Kidney tubule cell (primary cell): ENCODE data around the gene HEBP1.
A peak's percentile ranks its signal among the peaks of the same experiment; 100 is the strongest.
"Not testable (repeated sequence)": the region's sequence is repeated elsewhere in the genome, so short reads cannot be mapped to it uniquely, and the experiment has no call there.

ENCODE experiments used
- DNase-seq: peaks from one replicate; pipeline ENCODE4 v3.0.0-alpha.2; 2018; ENCODE audit warnings: low spot score

The HEBP1 gene, protein sequence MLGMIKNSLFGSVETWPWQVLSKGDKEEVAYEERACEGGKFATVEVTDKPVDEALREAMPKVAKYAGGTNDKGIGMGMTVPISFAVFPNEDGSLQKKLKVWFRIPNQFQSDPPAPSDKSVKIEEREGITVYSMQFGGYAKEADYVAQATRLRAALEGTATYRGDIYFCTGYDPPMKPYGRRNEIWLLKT

DNA sequence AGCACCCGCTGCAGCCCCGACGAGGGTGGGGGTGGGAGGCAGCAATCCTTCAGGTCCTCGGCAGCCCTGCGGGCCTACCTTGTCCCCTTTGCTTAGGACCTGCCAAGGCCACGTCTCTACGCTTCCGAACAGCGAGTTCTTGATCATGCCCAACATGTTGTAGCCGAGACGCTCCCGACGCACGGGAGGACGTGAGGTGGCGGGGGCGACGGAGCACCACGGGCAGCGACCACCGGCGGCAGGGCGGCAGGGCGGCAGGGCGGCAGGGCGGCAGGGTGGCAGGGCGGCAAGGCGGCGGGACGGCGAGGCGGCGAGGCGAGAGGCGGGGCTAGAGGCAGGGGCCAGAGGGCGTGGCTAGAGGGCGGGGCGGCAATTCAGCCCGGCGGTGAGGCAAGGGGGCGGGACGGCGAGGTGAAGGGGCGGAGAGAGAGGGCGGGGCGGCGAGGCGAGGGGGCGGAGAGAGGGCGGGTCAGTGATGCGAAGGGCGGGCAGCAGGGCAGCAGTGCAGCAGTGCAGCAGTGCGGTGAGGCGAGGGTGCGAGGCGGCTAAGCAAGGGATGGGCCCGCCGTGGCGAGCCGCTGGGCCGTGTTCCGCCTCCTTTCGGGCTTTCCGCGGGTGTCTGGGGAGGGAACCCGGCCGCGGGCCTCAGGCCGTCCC is at the start of gene HEBP1:
TSS of gene HEBP1 (minus strand) at position 307 of the 657 bp plus-strand sequence. CDS start at position 156, 151 bp downstream.
- DNase-seq, result peak; percentile 90

DNA sequence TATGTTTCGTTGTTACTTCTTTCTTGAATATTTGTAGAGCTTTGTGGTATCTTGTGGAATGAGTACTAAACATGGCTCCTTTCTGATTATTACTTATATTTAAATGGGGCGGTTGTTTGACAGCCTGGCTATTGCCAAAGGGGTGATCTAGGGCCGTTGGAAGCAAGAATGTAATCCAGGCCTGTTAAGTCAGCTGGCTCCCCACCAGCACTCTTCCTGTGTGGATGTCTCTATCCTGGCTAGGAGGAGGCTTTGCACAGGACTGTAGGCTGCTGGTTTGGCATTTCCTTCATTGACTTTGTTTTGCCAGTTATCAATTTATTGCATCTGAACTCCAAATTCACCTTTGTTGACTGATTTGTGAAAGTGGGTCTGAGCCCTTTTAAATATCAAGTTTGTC is 49.8 kb upstream of the HEBP1 start:
- DNase-seq, result no peak

DNA sequence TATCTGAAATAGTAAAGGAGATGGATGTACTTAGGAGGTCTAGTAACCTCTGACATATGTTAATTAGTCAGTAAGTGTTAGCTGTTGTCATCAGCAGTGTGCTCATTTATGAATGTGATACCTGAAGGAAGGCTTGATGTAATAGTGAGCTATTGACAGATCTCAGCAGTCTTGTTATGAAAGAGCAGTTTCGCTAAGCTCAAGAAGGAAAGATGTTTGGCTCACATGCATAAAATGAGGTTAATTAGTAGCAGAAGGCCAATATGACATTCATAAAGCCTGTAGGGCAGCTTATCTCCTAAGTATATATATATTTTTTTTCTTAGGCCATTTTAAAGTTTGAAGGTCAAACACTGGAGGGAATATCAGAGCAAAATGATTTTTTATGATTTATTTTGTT is 46.9 kb upstream of the HEBP1 start:
- no peak for DNase-seq

DNA sequence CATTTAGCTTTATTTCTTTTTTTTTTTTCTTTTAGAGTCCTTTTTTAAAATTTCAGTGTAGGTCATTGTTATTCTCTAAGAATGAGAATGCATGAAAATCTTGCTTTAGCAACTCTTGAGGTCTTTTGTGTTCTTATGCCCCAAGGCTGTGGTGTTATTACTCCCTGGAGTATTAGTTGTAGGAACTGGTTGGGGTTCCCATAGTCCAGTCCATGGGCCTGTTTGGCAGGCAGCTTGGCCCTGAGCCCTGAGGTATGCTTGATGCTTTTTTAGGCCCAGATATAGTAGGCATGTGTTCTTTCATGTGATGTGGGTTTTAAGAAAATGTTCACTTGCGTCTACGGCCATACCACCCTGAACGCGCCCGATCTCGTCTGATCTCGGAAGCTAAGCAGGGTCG is 45.8 kb upstream of the HEBP1 start:
- DNase-seq, result no peak

DNA sequence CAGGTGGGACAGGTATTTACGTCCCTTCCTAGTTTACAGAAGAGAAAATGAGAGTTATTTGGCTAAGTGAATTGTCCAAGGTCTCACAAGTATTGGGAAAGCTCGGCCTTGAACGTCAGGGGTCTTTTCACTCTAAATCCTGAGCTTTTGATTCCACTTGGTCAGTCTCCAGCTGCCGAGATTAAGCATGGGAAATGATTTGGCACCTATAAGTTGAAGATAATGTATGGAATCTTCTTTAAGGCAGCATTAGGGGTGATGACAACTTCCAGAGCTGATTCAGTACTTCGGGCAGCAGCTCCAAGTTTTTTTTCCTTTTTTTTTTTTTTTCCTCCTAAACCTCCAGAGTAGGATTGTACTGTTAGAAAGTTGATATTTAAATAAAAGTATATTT is 44.8 kb upstream of the HEBP1 start:
- DNase-seq, result no peak

DNA sequence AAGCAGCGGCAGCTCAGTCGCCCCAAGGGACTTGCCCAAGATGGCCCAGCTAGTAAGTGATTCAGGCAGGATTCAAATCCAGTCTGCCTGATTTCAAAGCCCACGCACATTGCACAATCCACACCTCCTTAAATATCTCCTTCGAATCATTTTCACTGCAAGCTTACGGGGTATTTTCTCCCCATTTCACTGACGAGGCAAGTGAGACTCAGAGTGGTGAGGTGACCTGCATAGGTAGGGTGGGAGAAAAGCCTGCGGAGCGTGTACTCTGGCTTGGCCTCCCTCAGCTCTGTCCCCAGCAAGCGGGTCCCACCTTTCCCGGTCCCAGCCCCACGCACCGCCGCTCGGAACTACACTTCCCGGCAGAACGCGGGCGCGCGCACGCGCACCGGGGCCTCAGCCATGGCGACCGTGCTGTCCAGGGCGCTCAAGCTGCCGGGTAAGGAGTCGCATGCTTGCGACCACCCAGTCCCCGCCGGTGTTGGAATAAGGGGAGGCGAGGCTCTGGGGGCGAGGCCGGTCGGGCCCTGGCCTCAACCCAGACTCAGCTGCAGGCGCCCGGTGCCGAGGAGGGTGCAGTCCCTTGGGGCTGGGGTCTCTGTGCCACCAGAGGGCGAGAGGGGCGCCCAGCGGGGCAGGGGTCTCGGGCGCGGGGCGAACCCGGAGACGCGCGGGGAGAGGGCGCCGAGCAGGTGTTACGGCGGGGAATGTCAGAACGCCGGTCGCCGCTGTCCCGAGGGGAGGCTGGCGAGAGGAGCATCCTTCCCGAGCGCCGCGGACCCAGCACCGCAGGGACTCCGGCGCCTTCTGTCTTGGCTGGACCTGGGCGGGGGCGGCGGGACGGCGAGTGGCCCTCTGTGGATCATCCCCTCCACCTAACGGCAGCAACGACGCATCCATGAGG is 44.2 kb upstream of the HEBP1 start, which contains the start of gene FAM234B:
TSS of gene FAM234B (plus strand) at position 380 of the 904 bp plus-strand sequence. CDS start at position 403, 23 bp downstream.
- DNase-seq, result peak; percentile 64

DNA sequence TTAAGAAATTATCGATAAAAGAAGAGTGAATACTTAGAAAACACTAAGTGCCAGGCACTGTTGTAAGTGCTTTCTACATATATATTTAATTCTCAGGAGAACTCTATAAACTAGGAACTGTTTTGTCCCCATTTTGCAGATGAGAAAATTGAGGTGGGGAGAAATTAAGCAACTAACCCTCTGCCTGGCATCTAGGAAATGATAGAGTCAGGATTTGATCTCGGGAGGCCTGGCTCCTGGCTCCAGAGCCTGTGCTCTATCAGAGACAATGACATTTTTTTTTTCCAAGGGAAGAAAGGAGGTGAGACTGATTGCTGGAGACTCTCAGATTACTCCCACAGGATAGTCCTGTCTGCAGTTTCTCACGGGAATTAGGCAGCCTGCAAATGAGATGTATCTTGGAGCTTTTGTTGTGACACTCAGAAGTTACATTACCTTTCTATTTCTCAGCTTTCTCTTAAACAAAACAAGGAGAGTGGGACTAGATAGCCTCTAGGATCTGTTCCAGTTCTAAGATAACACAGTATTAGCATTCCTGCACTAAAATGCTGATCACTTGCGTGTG is 42.7 kb upstream of the HEBP1 start:
- DNase-seq, result no peak

DNA sequence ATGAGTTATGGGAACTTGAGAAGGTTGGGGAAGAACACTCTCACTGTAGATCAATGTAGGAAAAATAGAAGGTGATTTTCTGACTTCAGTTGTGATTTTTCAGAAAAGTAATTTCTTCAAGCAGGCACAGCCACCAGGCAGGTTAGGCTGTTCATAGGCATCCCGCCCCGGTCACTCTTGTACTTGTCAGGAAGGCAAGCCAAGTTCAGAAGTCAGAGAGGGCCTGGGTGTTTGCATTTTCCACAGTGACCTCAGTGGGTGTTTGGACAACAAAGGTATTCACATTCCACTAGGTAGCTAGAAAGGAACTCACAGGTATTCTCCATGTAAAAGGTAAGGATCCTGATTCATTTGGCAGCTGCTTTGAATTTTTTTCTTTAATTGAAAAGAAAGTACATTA is 41.2 kb upstream of the HEBP1 start:
- no peak for DNase-seq

DNA sequence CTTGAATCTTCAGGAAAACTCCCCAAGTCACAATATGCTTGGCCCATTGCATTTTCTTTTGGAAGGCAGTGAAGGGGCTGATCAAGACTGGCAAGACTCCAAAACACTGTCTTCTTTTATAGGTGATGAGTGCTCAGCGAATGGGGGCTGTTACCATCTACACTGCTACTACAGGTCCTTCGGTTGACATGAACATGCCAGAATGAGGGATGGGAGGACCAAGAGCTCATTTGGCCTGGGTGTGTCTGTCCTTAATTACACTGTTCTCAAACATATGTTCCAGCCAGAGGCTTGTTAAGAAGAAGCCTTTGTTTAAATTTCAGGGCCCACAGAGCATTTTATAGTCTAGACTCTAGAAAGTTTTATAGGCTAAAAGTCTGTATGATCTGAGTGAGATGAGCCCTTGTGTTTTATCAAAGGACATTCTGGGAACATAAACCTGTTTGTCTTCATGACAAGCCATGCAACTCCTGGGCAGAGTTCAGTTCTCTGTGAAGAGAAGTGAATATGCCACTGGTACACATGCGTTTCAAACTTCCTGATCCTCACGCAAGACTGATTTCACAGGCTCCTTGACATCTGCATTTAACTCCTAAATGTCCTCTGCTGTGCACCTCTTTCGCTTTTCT is 39.4 kb upstream of the HEBP1 start:
- peak; percentile 14 for DNase-seq

DNA sequence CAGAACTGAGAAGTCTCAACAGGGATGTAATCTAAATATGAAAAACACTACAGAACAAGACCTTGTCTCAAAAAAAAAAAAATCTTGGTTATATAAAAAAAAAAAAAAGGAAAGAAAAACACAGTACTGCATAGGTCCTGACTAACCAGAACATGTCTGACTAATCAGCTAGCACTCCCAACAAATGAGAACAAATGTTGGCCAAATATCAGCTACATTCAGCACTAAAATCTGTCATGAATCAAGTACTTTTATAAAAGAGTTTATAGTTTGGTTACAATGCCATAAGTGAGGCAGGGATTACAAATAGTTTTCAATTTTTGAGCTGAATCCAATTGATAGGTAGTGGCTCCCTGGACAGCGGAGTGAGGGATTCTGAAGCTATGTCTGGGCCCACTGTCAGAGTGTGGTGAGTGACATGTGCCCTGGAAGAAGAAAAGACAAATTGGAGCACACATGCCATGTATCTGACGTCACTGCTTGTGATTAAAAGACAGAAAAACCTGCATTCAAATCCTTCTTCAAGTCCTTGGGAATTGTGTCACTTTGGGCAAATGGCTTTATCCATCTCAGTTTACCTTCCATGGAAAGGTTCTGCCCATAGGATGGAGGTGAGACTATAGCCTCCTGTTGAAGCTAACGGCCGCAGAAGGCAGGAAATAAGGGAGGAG is 38.6 kb upstream of the HEBP1 start:
- DNase-seq, result peak; percentile 13

DNA sequence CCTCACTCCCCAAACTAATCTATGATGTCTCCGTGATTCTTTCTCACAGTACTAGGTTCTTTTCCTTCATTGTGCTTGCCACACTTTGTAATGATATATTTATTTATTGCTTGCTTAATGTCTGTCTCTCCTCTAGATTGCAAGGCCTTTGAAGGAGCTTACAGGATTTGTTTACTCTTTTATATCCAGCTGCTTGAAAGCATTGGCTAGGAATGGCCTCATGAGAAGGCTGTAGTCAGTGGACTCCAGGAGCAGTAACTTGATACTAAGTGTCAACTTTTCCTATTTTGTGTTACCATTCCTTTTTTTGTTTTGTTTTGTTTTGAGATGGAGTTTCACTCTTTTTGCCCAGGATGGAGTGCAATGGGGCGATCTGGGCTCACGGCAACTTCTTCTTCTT is 36.8 kb upstream of the HEBP1 start:
- no peak for DNase-seq

DNA sequence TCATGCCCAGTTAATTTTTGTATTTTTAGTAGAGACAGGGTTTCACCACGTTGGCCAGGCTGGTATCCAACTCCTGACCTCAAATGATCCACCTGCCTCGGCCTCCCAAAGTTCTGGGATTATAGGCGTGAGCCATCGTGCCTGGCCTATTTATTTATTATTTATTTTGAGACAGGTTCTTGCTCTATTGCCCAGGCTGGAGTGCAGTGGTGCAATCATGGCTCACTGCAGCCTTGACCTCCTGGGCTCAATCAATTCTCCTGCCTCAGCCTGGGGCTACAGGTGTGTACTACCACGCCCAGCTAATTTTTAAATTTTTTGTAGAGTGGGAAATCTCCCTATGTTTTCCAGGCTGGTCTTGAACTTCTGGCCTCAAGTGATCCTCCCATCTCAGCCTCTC is 35.3 kb upstream of the HEBP1 start:
- not testable (repeated sequence) for DNase-seq

DNA sequence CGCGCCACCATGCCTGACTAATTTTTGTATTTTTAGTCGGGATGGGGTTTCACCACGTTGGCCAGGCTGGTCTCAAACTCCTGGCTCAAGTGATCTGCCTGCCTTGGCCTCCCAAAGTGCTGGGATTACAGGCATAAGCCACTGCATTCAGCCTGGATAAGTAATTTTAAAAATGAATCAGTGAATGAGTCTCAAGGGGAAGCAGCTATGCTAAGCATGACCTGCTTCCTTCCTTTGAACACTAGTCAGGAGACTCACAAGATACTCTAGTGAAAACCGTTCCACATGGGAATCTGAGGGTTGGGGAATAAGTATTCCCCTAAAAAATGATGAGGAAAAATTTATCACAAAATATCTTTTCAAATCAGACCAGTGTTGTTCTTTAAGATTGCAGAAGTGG is 33.4 kb upstream of the HEBP1 start:
- no peak for DNase-seq

DNA sequence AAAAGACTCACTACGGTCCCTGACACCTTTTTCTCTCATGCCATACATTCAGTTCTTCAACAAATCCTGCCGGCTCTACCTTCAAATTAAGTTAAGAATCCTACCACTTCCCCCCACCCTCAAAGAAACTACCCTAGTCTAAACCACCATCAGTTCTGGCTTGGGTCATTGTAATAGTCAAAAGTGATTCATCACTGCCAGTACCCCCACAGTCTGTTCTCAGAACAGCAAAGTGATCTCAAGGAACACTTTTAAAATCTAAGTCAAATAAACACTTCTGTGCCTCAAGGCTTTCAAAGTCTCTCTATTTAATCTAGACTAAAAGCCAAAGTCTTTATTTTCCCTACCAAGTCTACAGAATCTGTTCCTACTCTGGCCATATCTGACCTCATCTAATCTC is 32.1 kb upstream of the HEBP1 start:
- DNase-seq, result no peak

DNA sequence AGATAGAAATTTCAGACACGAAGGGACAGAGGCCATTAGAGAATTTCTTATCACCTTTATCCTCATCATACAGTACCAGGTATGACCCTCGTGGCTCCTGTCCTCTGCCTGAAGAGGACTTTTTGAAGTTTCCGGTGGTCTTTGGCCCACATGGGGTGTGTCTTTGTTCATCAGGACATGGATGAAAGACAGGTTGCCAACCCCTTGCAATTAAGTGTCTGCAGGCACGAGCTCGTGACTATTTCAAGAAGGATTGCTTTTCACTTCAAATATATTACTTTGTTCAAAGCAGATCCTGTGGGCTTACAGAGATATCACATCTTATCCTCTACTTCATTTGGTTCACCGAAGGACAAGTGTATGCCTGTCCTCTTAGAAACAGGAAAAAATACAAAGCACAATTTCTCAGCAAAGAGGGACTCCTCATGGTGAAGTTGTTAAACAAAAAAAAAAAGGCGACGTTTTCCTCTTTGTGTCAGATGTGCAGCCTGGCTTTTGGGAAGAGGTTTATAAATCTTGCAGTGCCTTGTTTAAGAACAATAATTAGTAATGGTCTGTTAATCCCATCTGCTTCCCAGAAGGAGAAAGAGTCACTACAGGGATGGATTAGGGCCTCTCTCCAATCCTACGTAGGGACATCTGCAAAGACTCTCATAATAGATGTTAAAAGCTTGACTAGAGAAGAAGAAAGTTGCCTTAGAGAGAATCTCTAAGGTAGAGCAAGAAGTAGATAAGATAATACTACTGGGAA is 30.7 kb upstream of the HEBP1 start:
- no peak for DNase-seq

DNA sequence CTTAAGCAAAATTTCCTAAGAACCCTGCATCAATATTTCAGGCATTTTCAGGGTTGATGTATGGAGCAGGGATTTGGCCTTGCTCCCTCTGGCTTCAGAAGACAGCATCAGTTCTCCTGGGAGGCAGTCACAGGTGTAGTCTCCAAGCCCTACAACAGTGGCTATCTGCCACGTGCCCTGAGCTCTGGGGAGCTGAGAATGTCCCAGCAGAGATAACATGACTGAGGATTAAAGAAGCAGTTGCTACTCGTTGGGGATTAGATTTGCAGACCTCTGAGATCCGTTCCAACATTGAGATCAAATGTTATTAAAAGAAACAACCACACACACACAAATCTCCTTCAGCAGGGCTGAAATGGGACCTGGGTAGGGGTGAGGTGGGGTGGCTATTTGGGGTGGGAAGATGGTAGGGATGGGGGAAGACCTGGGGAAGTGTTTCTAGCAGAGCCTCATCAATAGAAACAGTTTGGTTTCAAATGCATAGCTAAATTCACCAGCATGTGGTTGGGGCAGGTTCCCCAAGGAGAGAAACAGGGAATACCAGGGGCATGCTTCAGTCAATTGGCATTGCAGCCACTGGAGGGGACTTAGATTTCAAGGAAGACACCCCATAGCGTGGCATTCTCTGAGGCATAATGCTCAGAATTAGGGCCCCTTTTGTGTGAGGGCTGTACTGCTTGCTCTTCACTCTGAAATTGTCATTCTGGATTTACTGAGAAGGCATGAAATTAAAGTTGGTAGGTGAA is 28.9 kb upstream of the HEBP1 start:
- DNase-seq, result no peak

DNA sequence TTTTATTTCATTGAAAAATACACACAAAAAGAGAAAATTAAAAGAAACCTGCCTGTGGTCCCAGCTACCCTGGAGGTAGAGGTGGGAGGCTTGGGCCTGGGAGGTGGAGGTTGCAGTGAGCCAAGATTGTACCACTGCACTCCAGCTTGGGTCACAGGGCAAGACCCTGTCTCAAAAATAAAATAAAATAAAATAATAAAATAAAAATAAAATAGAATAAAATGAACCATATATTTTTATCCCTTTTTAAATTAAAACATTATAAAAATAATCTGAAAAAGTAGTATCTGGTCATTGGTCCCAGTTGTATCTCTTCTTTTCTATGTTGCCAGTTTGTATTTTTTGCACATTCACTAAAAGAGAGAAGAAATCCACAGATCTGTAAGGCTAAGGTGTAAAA is 27.4 kb upstream of the HEBP1 start:
- DNase-seq, result no peak

DNA sequence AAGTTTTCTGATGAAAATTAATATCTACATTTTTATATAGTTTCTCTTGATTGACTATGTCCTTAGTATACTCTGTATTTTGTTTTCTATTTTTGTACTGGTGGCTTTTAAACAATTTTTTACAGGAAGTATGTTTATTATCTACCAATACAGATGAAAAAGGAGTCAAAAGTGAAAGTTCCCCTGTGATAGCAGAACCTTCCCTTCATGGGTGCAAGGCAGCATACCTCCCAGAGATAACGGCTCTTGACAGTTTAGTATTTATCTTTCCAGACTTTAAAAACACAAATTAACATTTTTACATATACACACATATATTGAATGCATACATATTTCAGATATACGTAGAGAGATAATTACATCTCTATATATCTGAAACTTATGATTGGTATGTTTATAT is 27.0 kb upstream of the HEBP1 start:
- DNase-seq, result no peak

DNA sequence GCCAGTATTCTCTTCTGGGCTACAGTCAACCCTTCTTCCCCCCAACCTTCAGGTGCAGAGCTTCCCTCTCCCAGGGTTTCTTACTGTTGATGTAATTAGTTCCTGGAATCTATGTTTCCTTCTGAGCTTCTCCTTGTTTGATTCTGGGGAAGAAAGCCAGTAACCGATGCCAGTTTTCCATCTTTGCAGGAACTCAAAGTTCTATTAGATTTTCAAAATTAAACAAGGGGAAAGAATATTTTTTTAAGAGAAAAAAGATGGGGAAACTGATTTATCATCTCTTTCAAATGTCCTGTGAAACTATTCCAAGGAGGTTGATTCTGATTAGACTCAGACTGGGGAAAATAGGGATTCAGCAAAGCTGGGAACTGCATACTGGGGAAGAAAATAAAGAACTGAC is 26.2 kb upstream of the HEBP1 start:
- no peak for DNase-seq

DNA sequence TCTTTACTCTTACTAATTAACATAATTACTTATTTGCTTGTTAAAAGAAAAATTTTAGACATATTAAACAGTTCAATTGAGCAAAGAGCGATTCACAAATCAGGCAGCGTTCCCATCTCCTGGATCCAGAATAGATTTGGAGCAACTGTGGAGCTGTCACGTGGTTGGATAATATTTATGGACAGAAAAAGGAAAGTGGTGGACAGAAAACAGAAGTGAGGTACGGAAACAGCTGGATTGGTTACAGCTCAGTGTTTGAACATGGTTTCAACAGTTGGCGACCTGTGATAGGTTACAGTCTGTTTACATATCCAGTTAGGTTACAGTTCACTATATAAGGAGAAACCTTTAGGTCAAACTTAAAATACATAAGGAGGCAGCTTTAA is 24.5 kb upstream of the HEBP1 start:
- no peak for DNase-seq
